ENCODE data around the gene PEX10. TPM values are rescaled to one million over a fixed set of nuclear protein-coding genes. Genes with fewer than 3 reads are reported as not detected.

The PEX10 gene
- total RNA-seq, 1 experiment from 2014 or later: 24.3 TPM

- H3K27ac ChIP-seq: no peak overlapping the region
- no TSS peak for BruUV-seq (replicated peaks)
These were observed 15.9 kb downstream of the PEX10 start for GRCh38 chr1:2396476-2396875.

GRCh38 chr1:2396059-2396458, 16.3 kb downstream of the PEX10 start:
- H2AFZ ChIP-seq: no peak overlapping the region
- no peaks in the 10 kb centered on the region for H3K9me2 ChIP-seq (ENCODE audit: insufficient read depth)
- no TSS peak for BruUV-seq (replicated peaks)
- H3K27me3 ChIP-seq (ENCODE audit: insufficient read depth, low read depth): no peaks in the 10 kb centered on the region
- peaks cover 29% of the 10 kb centered on the region for H4K20me1 ChIP-seq (ENCODE audit: insufficient read depth)
- peaks cover 39% of the 10 kb centered on the region for H3K79me2 ChIP-seq (ENCODE audit: low read depth)
- CTCF ChIA-PET: no interaction called here
- intact Hi-C loops (cut with micrococcal nuclease; ENCODE audit: unreplicated experiment): no loop called here
- no peak overlapping the region for H3K4me3 ChIP-seq
- POLR2A ChIA-PET (ENCODE audit: unreplicated experiment): no interaction called here
- H3K36me3 ChIP-seq (ENCODE audit: low read depth): peaks cover 13% of the 10 kb centered on the region; the same call in 1 of the 2 replicates
- peaks cover 22% of the 10 kb centered on the region; the same call in 1 of the 2 replicates for H3F3A ChIP-seq (ENCODE audit: insufficient read depth, low read depth)
- H3K27ac ChIP-seq: no peak overlapping the region
- TF ChIP-seq EZH2 (IDR thresholded peaks at IDR 0.05; ENCODE audit: low read depth) (no peak), CTCF (conservative IDR thresholded peaks at IDR 0.05) (no peak)
- H3K4me1 ChIP-seq (replicated peaks; ENCODE audit: insufficient read depth): peaks cover 10% of the 10 kb centered on the region
- no peak for DNase-seq
- H3K4me2 ChIP-seq: no peak overlapping the region
- H3K9me3 ChIP-seq (ENCODE audit: insufficient read depth, low read depth): no peaks in the 10 kb centered on the region

More at GRCh38 chr1:2396476-2396875, 15.9 kb downstream of the PEX10 start:
- Histone ChIP-seq H3K4me3 (no peak overlapping the region), H3K9me3 (ENCODE audit: insufficient read depth, low read depth) (no peaks in the 10 kb centered on the region), H3K4me1 (replicated peaks; ENCODE audit: insufficient read depth) (peaks cover 10% of the 10 kb centered on the region), H3K79me2 (ENCODE audit: low read depth) (peaks cover 38% of the 10 kb centered on the region), H3K27me3 (ENCODE audit: insufficient read depth, low read depth) (no peaks in the 10 kb centered on the region), H4K20me1 (ENCODE audit: insufficient read depth) (peaks cover 30% of the 10 kb centered on the region), H3K4me2 (no peak overlapping the region), H3K9me2 (ENCODE audit: insufficient read depth) (no peaks in the 10 kb centered on the region), H3K36me3 (ENCODE audit: low read depth) (peaks cover 13% of the 10 kb centered on the region; the same call in 1 of the 2 replicates), H2AFZ (no peak overlapping the region), H3F3A (ENCODE audit: insufficient read depth, low read depth) (peaks cover 22% of the 10 kb centered on the region; the same call in 1 of the 2 replicates)
- TF ChIP-seq EZH2 (IDR thresholded peaks at IDR 0.05; ENCODE audit: low read depth) (no peak), CTCF (conservative IDR thresholded peaks at IDR 0.05) (no peak)
- intact Hi-C loops (cut with micrococcal nuclease; ENCODE audit: unreplicated experiment): no loop called here
- ChIA-PET CTCF (no interaction called here), POLR2A (ENCODE audit: unreplicated experiment) (no interaction called here)
- peak in 1 of 2 experiments; percentile 8 for DNase-seq

- Histone ChIP-seq H3K27me3 (ENCODE audit: insufficient read depth, low read depth) (no peaks in the 10 kb centered on the region), H3K27ac (no peak overlapping the region), H3K36me3 (ENCODE audit: low read depth) (peaks cover 13% of the 10 kb centered on the region; the same call in 1 of the 2 replicates), H3K4me1 (replicated peaks; ENCODE audit: insufficient read depth) (peaks cover 12% of the 10 kb centered on the region), H3K9me3 (ENCODE audit: insufficient read depth, low read depth) (no peaks in the 10 kb centered on the region), H2AFZ (no peak overlapping the region), H3F3A (ENCODE audit: insufficient read depth, low read depth) (peaks cover 18% of the 10 kb centered on the region; the same call in 1 of the 2 replicates), H4K20me1 (ENCODE audit: insufficient read depth) (peaks cover 29% of the 10 kb centered on the region), H3K9me2 (ENCODE audit: insufficient read depth) (no peaks in the 10 kb centered on the region), H3K4me2 (no peak overlapping the region), H3K4me3 (no peak overlapping the region), H3K79me2 (ENCODE audit: low read depth) (peaks cover 47% of the 10 kb centered on the region)
- intact Hi-C loops (cut with micrococcal nuclease; ENCODE audit: unreplicated experiment): no loop called here
- DNase-seq: no peak
- TF ChIP-seq CTCF (conservative IDR thresholded peaks at IDR 0.05) (no peak), EZH2 (IDR thresholded peaks at IDR 0.05; ENCODE audit: low read depth) (no peak)
- POLR2A ChIA-PET (ENCODE audit: unreplicated experiment): no interaction called here
- no TSS peak for BruUV-seq (replicated peaks)
- CTCF ChIA-PET: no interaction called here
These were observed 17.1 kb downstream of the PEX10 start for GRCh38 chr1:2395245-2395644.

Data from PC-9 (cell line).